Activated CD4-positive, CD25-positive, alpha-beta regulatory T cell (primary cell): ENCODE results near the gene SEC61B.
"Not testable (repeated sequence)": the region's sequence is repeated elsewhere in the genome, so short reads cannot be mapped to it uniquely, and the experiment has no call there.

Experiments used
- DNase-seq, 4 experiments: peaks; one replicate each; lab custom pipeline; 2025; lab: John Stamatoyannopoulos, UW

SEC61B gene

DNA sequence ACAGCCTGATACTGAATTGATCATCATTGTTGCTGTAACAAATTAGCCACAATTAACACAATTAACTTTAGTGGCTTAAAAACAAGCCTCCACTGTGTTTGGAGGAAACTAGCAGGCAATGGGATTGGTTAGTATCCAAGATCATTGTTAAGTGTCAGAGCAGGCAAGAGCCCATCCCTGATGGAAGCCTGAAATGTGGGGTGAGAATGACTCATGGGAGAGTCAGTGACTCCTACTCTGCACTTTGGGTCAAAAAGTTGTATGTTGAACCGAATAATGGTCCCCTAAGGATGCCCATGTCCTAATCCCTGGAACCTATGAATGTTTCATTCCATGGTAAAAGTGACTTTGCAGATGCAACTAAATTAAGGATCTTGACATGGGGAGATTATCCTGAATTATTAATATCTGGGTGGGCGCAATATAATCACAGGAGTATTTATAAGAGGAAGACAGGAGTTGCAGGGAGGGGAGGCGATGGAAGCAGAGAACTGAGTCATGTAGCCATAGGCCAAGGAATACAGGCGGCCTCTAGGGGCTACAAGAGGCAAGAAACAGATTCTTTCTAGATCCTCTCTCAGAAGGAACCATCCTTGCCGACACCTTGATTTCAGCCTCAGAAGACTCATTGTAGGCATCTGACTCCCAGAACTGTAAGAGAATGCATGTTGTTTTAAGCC is 29.2 kb upstream of the SEC61B start:
- no peak for DNase-seq

DNA sequence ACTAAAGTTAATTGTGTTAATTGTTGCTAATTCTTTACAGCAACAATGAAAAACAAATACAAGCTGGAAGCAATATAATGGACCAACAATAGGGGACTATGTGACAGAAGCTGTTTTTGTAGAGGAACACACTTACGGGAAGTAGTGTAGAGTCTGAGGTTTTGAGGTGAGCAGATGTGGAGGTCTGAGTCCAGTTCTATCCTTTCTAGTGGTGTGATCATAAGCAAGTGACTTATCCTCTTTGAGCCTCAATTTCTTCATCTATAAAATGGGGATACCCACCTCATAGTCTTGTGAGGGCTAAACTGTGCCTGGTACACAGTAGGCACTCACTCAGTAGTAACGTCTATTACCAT is 28.6 kb upstream of the SEC61B start:
- DNase-seq = no peak

DNA sequence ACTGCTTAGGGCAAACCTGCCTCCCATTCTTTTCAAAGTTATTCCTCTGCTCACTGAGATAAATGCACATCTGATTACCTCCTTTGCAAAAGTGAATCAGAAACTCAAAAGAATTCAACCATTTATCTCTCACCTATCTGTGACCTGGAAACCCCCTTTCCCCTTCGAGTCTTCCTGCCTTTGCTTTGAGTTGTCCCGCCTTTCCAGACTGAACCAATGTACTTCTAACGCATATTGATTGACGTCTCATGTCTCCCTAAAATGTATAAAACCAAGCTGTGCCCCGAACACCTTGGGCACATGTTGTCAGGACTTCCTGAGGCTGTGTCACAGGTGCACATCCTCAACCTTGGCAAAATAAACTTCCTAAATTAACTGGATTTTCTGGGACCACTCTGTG is 25.6 kb upstream of the SEC61B start:
- DNase-seq = not testable (repeated sequence)

DNA sequence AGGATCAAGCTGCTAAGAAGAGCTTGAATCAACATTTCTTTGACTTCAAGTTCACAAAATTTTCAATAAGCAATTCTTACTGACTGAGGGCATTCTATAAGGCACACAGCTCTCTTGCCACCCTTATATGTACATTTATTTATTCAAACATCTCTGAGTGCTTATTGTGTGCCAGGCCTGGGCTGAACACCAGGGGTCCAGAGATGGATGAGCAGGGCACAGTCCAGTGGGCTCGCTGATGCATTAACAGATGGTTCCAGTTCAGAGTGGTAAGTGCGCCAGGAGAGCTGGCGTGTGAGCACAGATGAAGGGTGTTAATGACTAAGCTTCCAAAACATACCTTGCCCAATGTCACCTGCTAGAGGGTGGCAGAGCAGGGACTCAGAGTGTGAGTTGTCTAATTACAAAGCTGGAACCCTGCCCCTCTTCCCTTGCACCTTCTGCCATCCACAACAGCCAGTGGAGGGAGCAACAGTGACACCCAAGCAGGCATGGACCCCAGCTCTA is 24.9 kb upstream of the SEC61B start:
- no peak for DNase-seq

DNA sequence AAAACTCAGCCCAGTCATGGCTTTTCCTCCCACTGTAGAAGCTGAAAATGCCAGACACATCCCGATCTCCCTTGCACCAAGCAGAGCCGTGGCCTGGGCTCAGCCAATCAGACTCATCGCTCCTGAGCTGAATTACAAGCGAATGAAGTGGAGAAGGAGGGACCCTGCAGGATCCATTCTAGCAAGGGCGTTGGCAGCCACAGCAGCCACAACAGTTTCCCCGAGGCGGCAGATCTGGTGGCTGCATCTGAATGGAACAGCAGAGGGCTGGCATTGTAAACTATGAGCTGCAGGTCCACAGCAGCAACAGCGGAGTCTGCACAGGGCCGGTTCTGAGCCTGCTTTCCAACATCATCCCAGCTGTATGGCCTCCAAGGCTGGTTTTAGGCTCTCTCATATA is 24.1 kb upstream of the SEC61B start:
- DNase-seq = no peak

DNA sequence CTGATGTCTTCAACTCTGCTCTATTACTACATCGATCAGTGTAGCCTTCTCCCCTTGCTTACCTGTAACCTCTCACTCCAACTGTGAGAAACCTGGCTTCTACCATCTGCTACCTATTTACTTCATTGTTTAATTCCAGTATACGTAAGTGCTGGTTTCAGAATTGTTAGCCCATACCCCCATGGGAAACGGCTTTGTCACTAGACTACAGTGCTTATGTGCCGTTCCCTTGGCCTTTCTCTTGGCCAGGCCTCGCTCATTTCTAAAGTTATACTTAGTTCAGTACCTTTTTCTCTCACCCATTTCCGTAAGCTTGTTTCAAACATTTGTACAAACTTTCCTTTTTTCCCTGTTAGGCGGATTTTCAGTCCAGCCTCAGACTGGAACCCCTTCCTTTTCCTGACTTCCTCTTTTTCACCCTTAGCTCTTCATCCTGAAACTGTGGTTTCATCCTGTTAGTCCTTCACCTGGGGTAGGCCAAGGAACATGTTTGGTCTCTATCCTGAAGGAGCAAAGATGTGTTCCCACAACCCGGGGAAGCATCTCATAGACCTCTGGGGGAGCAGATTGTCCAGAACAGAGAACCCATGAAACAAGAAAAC is 22.0 kb upstream of the SEC61B start:
- no peak for DNase-seq

DNA sequence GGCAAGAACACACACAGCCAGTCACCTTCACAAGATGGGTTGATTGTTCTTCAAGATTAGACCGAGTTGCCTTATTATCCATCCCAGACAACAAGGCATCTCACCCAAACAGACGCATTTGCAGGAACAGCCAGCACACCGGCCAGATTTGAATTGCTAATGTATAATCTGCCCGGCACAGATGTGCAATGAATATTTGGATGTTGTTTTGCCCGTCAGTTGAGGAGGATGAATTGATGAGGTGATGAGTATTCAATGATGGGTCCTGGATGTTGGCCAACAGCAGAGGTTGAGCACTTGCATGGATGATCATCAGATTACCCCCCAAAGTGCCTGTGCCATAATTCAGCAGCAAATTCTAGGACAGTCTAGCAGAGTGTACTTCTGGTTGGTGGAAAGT is 20.5 kb upstream of the SEC61B start:
- DNase-seq = no peak

DNA sequence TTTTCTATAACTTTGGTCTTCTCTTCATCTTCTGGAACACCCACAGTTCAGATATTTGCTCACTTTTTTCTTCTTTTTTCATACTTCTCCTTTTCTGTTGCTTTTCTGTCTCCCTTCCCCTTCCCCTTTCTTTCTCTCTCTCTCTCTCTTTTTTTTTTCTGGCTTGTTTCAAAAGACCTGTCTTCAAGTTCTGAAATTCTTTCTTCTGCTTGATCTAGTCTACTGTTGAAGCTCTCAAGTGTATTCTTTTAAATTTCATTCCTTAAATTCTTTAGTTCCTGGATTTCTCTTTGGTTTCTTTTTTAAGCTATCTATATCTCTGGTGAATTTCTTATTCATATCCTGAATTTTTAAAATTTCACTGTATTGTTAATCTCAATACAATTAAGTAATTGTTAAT is 11.5 kb upstream of the SEC61B start:
- no peak for DNase-seq

DNA sequence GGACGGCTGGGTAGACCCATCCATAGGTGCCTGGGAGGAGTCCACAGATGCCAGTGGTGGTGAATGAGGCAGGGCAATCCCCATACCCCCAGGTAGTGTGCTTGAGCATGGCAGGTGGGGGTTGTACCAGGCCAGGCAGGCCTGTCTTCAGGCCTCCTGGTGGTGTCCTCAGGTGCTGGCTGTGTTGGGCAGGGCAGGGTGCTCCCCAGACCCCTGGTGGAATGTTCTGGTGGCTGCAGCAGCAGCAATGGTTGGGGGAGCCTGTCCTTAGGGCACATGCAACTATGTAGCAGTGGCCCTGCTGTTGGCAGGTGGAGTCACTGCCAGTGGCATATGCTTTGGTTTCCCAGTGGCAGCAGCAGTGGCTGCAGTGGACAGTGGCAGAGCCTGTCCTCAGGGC is 10.3 kb upstream of the SEC61B start:
- no peak for DNase-seq

DNA sequence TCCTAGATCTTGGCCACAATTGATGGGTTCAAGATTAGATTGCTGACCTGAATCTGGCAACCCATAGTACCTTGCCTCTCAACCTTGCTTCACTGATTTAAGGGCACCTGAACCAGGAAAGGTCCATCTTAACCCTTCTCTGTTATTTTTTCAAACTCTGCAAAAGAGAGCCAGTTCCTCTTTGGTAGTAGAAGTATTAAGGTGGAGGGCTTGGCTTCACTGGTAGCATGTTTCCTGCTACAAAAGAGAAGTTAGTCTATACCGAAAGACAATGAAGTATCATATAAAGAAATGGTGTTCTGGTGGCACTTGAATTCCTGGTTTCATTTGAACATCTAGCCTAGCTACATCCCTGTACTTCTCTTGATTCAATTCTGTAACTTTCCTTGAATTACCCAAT is 8.9 kb upstream of the SEC61B start:
- no peak for DNase-seq

DNA sequence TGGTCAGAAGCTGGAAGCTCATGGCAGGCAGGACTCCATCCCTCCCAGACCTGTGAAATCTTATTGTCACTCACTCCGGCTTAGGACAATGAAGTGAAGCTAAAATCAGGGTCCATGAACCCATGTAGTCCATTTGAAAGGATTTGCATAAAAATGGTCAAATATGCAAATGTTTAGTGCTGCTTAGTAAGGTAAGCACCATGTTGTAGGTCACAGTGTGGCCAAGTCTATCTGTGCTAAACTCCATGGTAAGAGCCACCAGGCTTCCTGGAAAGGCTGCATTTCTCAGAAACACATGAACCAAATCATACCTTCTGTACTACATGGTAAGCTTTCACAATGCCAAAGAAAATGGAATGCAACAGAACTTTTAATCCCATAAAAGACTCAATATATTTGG is 6.0 kb upstream of the SEC61B start:
- no peak for DNase-seq

DNA sequence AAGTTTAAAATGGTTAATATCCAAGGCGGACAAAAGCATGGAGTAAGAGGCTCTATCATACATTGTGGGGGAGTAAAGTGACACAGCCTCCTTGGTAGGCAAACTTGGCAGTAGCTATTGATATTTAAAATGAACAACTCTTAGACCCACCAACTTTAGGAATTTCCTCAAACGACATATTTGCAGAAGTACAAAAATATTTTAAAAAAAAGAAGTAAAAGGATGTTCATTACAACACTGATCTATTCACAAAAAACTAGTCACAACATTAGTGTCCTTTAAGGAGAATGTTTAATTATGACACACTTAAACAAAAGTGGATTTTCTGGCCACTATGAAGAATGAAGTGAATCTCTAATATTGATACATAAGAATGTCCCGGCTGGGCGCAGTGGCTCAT is 2.1 kb upstream of the SEC61B start:
- no peak for DNase-seq

DNA sequence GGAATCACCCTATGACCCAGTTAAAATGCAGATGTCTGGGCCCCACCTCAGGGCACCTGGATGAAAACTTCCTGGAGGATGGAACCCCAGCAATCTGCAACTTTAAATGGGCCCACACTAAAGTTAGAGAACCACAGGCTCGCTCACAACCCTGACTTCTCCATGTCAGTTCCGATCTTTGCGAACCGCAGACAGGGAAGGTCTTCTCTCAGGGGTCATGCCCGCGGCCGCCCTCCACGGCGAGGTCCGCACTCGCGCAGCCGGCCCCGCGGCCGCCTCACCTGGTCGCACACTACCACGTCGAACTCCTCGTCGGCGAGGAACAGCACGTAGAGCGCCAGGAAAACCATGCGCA is 839 bp upstream of the SEC61B start:
- DNase-seq = no peak

DNA sequence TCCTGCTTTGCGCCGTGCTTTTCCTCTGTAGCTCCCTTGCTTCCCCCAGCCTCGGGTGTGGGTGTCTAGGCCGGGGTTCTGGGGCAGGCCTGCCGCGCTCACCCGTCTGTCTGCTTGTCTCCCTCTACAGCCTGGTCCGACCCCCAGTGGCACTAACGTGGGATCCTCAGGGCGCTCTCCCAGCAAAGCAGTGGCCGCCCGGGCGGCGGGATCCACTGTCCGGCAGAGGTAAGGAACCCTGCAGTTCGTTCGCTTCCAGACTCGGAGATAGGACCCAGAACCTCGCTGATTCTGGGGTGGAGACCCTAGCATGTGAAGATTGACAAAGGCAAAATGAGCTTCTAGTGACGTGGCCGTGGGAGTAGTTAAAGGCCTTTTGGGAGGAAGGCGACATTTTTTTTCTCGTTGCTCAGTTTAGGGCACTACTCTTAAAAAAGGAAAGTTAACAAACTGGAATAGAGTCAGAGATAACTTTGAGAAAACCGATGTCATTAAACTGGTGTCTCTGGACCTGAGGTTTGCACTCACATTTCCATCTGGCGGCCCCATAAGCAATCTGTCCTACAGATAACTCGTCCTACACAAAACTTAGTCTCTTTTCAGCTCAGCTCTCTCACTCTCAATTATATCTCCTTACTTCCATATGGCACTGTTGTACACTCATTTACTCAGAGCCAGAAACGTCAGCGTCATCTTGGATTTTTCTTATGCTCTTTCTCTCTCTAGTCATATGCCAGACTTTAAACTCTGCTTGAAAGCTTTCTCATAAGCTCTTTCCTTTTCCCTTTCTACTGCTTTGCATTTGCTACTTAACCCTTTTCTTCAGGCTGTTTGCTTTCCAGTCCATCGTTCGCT is 561 bp downstream of the SEC61B start:
- no peak for DNase-seq

DNA sequence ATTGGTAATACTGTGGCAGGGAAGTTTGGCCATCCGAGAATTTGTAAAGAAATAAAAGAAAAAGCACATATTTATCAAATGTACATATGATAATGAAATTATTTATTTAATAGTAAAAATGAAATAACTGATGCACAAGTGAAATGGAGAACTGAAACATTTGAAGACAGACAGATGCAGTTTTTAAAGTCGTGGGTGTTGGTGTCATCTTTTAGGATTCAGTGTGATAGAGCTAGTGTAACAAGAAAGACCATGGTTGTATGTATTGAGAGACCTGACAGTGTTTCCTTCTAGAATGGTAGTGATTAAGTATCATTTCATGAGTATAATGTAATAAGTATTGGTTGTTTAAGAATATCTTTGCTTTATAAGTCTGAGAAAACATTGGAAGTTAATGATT is 2.4 kb downstream of the SEC61B start:
- DNase-seq = no peak

DNA sequence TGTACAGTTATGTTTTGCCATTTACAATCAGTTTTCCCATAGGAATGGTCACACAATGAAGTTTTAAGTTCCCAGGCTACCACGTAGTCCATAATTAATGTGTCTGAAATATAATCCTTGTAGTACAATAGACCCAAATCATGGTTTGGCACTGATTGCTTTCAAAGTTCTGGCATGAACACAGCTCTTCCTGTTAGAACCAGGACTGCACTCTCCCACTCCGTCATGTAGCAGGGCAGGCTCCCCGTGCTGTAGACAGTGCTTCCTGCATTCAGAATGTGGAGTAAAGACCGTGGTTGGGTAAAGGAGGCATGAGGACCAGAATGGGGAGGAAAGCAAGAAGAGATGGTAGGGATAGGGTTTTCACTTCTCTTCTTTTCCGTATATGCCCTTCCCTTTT is 4.0 kb downstream of the SEC61B start:
- DNase-seq = no peak

DNA sequence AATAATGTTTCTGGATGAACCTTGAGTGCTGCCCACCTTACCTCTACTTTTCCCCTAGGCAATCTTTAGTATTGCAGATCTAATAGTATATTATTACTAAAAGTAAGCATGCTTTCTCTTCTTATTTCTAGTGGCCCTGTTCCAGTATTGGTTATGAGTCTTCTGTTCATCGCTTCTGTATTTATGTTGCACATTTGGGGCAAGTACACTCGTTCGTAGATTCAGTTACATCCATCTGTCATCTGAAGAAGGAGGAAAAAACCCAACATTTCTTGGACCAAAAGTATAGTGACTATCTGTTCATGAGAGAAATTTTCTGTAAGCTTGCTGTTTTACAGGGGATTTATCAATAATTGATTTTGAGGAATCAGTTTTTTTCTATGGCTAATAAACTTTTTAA is 8.1 kb downstream of the SEC61B start:
- DNase-seq = no peak

DNA sequence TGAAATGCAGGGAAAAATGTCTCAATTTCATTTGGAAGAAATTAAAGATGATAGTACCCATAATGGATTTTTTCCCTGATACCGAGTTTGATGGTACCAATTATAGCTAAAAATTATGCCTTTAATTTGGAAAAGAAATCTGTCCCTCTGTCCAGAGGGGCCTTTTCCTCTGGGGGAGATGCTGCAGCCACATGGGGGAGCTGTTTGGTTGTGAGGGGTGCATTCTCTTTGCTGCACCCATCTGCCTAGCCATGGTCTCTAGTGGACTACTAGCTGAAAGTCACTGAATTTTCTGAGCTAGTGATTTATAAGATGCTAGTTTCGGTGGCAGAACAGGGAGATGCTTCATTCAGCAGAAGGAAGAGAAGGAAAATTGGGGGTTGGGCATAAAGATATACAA is 9.6 kb downstream of the SEC61B start:
- DNase-seq = peak in 1 of 4 experiments; percentile 29

DNA sequence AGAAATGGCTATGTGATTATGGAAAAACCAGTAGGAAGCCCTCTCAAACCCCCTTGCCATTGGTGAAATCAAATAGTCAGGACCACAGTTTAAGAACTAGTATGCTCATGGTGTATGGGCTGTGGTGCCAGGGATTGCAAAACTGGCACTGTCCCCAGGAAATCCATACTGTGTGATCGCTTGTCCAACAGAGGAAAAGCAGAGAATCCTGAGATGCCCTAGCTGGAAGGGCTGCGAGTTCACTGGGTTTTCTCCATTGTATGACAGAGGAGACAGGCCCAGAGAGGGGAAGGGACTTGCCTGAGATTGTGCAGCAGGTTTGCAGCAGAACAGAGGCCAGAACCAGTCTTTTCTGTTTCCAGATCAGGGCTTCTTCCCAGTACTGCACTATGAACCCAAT is 12.5 kb downstream of the SEC61B start:
- DNase-seq = no peak

DNA sequence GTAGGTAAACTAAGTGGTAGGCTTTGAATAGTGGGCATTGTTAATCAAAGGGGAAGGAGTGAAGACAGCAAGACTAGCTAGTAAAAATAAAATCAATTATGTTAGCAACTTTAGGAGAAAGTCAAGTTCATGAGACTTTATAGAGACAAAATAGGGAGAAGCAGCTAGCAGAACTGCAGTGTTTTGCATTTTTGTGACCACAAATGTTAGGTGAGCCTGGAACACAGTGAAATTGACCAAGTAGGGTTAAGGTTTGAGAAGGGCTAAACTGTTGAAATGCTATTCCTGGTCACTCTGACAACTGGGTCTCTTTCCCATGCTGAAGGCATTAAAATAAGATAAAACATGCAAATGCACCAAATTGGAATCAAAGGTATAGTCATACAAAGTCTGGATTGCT is 13.0 kb downstream of the SEC61B start:
- no peak for DNase-seq

DNA sequence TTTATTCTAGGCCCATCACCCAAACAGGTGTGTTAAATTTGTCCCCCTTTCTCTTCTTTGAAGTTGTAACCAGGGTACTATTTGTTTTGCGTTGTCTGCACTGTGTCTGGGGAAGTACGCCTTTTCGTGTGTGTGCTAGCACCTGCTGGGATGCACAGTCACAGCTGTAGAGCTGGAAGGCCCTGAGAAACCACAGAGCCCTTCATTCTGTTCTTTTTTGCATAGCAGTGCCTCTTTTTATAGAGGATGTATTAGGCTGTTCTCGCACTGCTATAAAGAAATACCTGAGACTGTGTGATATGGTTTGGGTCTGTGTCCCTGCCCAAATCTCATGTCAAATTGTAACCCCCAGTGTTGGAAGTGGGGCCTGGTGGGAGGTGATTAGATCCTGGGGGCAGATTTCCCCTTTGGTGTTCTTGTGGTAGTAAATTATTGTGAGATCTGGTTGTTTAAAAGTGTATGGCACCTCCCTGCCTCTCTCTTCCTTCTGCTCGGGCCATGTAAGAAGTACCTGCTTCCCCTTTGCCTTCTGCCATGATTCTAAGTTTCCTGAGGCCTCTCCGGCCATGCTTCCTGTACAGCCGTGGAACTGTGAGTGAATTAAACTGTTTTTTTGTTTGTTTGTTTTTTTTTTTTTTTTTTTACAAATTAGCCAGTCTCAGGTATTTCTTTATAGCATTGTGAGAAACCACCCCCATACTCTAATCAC is 14.0 kb downstream of the SEC61B start:
- DNase-seq = no peak

DNA sequence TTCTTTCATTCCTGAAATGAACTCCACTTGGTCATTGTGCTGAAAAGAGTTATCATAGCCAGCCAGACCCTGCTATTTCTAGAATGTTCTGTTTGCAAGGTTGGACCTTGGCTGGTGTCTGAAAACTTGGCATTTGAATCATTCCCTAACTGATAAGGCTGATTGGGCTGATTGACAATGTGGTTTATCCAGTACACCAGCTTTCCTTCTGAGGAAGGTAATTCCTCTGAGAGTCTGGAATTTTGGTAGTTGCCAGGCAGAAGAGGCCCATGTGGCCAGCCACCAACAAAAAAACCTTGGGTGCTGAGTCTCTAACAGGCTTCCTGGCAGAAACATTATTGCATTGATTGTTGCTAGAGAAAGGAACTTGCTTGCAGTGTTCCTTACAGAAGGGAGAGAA is 15.3 kb downstream of the SEC61B start:
- DNase-seq = no peak

DNA sequence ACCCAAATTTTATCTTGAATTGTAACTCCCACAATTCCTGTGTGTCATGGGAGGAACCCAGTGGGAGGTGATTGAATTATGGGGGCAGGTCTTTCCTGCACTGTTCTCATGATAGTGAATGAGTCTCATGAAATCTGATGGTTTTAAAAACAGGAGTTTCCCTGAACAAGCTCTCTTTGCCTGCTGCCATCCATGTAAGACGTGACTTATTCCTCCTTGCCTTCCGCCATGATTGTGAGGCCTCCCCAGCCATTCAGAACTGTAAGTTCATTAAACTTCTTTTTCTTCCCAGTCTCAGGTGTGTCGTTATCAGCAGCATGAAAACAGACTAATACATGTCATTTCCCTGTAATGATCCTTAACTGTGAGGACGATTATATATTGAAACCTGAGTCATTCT is 15.8 kb downstream of the SEC61B start:
- DNase-seq = not testable (repeated sequence)
